ENCODE measurements around the gene SPRY4.
"Not testable (repeated sequence)": the region's sequence is repeated elsewhere in the genome, so short reads cannot be mapped to it uniquely, and the experiment has no call there.

SPRY4 gene, protein sequence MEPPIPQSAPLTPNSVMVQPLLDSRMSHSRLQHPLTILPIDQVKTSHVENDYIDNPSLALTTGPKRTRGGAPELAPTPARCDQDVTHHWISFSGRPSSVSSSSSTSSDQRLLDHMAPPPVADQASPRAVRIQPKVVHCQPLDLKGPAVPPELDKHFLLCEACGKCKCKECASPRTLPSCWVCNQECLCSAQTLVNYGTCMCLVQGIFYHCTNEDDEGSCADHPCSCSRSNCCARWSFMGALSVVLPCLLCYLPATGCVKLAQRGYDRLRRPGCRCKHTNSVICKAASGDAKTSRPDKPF

GRCh38 chr5:142324871-142325724 is at the start of gene SPRY4:
Gene SPRY4 (minus strand): TSS chr5:142325021. CDS start chr5:142315108, 9,913 bp downstream.
- peak; percentile 98 for DNase-seq

GRCh38 chr5:142368529-142368928 is 43.7 kb upstream of the SPRY4 start:
- DNase-seq: no peak

- DNase-seq: no peak
Observed at GRCh38 chr5:142366007-142366406, 41.2 kb upstream of the SPRY4 start.

- peak; percentile 88 for DNase-seq
Observed at GRCh38 chr5:142364251-142365145, 39.7 kb upstream of the SPRY4 start.

DNA sequence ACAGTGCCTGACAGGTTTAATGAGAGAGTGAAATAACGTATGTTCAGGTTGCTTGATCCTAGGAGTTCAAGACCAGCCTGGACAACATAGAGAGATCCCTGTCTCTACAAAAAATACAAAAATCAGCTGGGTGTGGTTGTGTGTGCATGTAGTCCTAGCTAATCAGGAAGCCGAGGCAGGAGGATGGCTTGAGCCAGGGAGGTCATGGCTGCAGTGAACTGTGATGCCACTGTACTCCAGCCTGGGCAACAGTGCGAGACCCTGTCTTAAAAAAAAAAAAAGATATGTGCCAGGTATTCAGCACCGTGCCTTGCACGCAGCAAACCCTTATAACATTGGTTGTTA is 38.8 kb upstream of the SPRY4 start:
- DNase-seq: no peak

DNA sequence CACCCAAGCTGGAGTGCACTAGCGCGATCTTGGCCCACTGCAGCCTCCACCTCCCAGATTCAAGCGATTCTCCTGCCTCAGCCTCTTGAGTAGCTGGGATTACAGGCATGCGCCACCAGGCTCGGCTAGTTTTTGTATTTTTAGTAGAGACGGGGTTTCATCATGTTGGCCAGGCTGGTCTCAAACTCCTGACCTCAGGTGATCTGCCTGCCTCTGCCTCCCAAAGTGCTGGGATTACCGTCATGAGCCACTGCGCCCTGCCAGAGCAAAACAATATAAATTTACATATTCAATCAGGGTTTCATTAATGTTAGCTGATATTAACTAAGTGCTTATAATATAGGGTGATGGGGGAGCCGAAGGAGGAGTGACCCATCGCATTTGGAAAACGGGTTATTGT is 37.4 kb upstream of the SPRY4 start:
- not testable (repeated sequence) for DNase-seq

- DNase-seq: peak; percentile 52
Observed at GRCh38 chr5:142360607-142361120, 35.8 kb upstream of the SPRY4 start.

- DNase-seq: no peak
Observed at GRCh38 chr5:142360051-142360498, 35.3 kb upstream of the SPRY4 start.

GRCh38 chr5:142358648-142359047 is 33.8 kb upstream of the SPRY4 start:
- DNase-seq: no peak

- no peak for DNase-seq
Observed at GRCh38 chr5:142358121-142358520, 33.3 kb upstream of the SPRY4 start.

DNA sequence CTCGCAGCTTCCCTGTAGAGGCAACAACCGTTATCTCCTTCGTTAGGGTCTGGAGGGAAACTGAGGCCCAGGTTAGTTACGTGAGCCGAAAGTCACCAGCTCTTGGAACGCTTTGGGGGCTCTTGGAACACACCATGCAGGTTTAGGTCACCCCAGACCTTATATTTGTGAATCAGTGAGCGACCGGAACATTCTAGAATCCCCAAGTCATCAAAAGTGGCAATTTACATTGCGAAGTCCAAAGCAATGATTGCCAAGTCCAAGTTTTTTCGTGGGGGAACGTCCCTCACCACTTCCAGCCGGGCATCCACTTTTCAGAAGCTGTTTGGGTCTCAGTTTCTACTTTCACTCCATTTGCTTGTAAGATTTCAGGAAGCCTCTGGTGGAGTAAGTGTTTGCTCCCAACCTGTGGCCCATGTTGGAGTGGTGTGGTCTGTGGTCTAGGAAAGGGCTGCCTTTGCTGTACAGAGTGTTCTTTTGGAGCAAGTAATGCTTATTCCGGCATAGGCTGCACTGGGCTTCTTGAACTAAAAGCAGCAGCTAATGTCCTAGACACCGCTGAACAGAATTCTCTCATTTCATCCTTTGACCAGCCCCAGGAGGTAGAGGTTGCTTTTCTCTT is 32.8 kb upstream of the SPRY4 start:
- DNase-seq: no peak

GRCh38 chr5:142356716-142357468 is 32.1 kb upstream of the SPRY4 start:
- peak; percentile 91 for DNase-seq

GRCh38 chr5:142356349-142356715 is 31.5 kb upstream of the SPRY4 start:
- DNase-seq: no peak

- DNase-seq: peak; percentile 54
Observed at GRCh38 chr5:142353071-142353472, 28.3 kb upstream of the SPRY4 start.

- no peak for DNase-seq
Observed at GRCh38 chr5:142350021-142350420, 25.2 kb upstream of the SPRY4 start.

- no peak for DNase-seq
Observed at GRCh38 chr5:142346706-142347105, 21.9 kb upstream of the SPRY4 start.

DNA sequence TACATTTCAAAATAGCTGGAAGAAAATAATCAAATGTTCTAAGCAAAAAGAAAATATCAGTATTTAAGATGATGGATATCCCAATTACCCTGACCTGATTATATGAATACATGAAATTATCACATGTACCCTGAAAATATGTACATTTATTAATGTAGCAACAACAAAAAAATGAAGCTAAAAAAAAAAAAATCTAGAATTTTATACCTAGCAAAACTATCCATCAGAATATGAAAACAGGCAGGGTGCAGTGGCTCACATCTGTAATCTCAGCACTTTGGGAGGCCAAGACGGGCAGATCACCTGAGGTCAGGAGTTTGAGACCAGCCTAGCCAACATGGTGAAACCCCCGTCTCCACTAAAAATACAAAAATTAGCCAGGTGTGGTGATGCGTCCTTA is 20.1 kb upstream of the SPRY4 start:
- not testable (repeated sequence) for DNase-seq

GRCh38 chr5:142343531-142343930 is 18.7 kb upstream of the SPRY4 start:
- DNase-seq: no peak

DNA sequence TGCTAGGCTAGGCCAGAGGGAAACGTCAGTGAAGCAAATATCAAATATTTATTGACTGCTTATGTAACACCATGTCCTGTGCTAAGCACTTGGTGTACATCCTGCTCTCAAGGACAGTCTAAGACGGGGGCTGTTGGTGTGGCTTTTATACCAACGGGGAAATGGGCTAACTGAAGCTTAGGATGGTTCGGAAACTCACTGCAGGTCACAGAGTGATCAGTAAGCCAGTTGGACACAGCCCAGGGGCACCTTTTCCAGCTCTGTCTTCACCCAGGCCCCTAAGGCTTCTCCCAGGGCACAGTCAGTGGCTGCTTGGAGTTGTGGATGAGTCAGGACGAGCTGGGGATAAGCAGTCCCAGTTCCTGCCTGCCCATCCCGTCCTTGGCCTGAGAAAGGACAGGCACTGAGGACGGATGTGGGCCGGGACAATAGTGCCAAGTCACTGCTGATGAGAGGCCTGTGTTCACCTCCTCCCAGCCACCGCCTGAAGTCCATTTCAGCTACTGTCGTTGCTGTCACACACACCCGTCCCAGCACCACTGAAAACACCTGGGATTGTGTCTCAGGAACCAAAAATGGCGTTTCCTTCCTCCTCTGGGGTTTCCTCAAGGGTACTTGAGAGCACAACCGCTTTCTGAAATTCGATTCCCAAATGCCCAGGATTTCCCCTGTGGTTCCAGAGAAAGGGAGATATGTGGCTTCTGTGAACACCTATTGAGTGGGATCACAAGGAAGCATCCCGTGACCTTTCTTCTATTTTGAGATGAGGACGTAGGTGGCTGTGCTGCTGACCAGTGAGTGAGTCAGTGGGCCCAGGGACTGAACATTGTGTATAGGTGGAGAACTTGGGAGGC is 17.5 kb upstream of the SPRY4 start:
- no peak for DNase-seq

DNA sequence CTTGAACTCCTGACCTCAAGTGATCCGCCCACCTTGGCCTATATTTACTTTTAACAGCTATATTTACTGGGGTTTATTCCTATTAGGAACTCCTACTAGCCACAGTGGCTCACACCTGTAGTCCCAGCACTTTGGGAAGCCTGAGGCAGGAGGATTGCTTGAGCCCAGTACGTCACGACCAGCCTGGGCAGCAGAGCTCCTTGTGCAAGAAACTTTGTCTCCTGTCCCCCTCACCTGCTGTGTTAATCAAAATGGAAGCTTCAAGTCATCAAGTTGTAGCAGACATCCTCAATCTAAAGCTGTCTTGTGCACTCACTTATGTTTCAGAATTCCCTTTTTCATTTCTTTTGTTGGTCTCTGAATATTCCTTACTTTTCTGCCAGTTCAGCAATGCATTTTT is 15.0 kb upstream of the SPRY4 start:
- no peak for DNase-seq

- DNase-seq: no peak
Observed at GRCh38 chr5:142334538-142334937, 9.7 kb upstream of the SPRY4 start.

Data from retina (tissue), 1 donor.